Measurements from ENCODE around the gene FOXN3. TPM values are rescaled to one million over a fixed set of nuclear protein-coding genes. Genes with fewer than 3 reads are reported as not detected.

Gene FOXN3
- total and polyA plus RNA-seq, 2 experiments from 2014 or later: 98.9 to 167 TPM

- TF ChIP-seq ZNF114 (CRISPR knock-in tag; IDR thresholded peaks at IDR 0.05) (no peak), POLR2AphosphoS5 (IDR thresholded peaks at IDR 0.05; ENCODE audit: low read depth) (no peak), CREB1 (CRISPR knock-in tag; IDR thresholded peaks at IDR 0.05; ENCODE audit: low read depth) (no peak), EZH2 (IDR thresholded peaks at IDR 0.05; ENCODE audit: low read depth, unreplicated experiment) (no peak), STAT1 (IDR thresholded peaks at IDR 0.05; ENCODE audit: unreplicated experiment) (no peak)
Measured at GRCh38 chr14:89141862-89142261, 275.2 kb downstream of the FOXN3 start (continued).

- no peak overlapping the region; the same call in 2 of the 3 replicates for H3K4me3 Mint-ChIP-seq
- H3K27ac Mint-ChIP-seq: no peak overlapping the region
- ATAC-seq: no peak
- H4K20me1 ChIP-seq (replicated peaks; ENCODE audit: insufficient read depth): no peaks in the 10 kb centered on the region
- H3K4me2 ChIP-seq: peak overlapping the region; percentile 71; the same call in 1 of the 2 replicates
- H3K27ac ChIP-seq (ENCODE audit: low read depth): no peak overlapping the region
- H3K4me1 Mint-ChIP-seq: peaks cover 29% of the 10 kb centered on the region
- no peak overlapping the region for H2AFZ ChIP-seq
- peak overlapping the region; percentile 30; the same call in 1 of the 2 replicates for H3K4me3 ChIP-seq
- H3K27me3 ChIP-seq (ENCODE audit: insufficient read depth): no peaks in the 10 kb centered on the region
- DNase-seq (ENCODE audit: low spot score): no peak
- H3F3A ChIP-seq (replicated peaks; ENCODE audit: low read depth): peaks cover 5% of the 10 kb centered on the region
- H3K36me3 Mint-ChIP-seq (ENCODE audit: low read depth): no peaks in the 10 kb centered on the region
- no peaks in the 10 kb centered on the region for H3K79me2 ChIP-seq (replicated peaks; ENCODE audit: insufficient read depth)
- H3K4me1 ChIP-seq (ENCODE audit: insufficient read depth): peaks cover 25% of the 10 kb centered on the region
- H3K36me3 ChIP-seq (ENCODE audit: insufficient read depth): no peaks in the 10 kb centered on the region; the same call in 1 of the 2 replicates
- H3K27me3 Mint-ChIP-seq (ENCODE audit: insufficient read depth, low read depth, poor library complexity): peaks cover 1% of the 10 kb centered on the region
- peaks cover 4% of the 10 kb centered on the region; the same call in 1 of the 3 replicates for H3K9me3 Mint-ChIP-seq
- 0 out of 2 replicates have a peak, but pooled peaks cover 3% of the 10 kb centered on the region for H3K9me2 ChIP-seq (ENCODE audit: insufficient read depth)
- TF ChIP-seq ETS1 (IDR thresholded peaks at IDR 0.05) (no peak), CREB1 (CRISPR knock-in tag; IDR thresholded peaks at IDR 0.05; ENCODE audit: low read depth) (no peak), POLR2AphosphoS5 (IDR thresholded peaks at IDR 0.05; ENCODE audit: low read depth) (no peak), ZNF462 (CRISPR knock-in tag; IDR thresholded peaks at IDR 0.05) (no peak), REST (IDR thresholded peaks at IDR 0.05; ENCODE audit: unreplicated experiment) (no peak), NANOG (IDR thresholded peaks at IDR 0.05; ENCODE audit: borderline replicate concordance) (no peak), CTCF (conservative IDR thresholded peaks at IDR 0.05; ENCODE audit: low read depth in 2 of 2) (no peak), EZH2phosphoT487 (IDR thresholded peaks at IDR 0.05; ENCODE audit: unreplicated experiment) (no peak), JUNB (IDR thresholded peaks at IDR 0.05; ENCODE audit: unreplicated experiment) (no peak), EZH2 (IDR thresholded peaks at IDR 0.05; ENCODE audit: low read depth, unreplicated experiment) (no peak), ZNF331 (CRISPR knock-in tag; IDR thresholded peaks at IDR 0.05; ENCODE audit: low read depth) (no peak), ZNF114 (CRISPR knock-in tag; IDR thresholded peaks at IDR 0.05) (no peak)
Measured at GRCh38 chr14:89140326-89140725, 276.7 kb downstream of the FOXN3 start.

All from GM23338 (cell line).